HEK293T (cell line): ENCODE measurements around the gene TGFBR1.

ENCODE experiments used
- ARNT ChIP-seq: fragments of 450-650 bp; IDR thresholded peaks from 2 replicates; pipeline ENCODE4 v1.6.1; 2017; ENCODE audit warnings: mild to moderate bottlenecking
- BHLHE40 ChIP-seq: fragments of 450-650 bp; IDR thresholded peaks from 2 replicates; pipeline ENCODE4 v1.6.1; 2016; ENCODE audit warnings: mild to moderate bottlenecking, moderate library complexity, borderline replicate concordance
- ELF4 ChIP-seq: fragments of 450-650 bp; IDR thresholded peaks from 2 replicates; pipeline ENCODE4 v1.6.1; 2017; ENCODE audit warnings: antibody characterized with exemption
- FOXA1 ChIP-seq: fragments of 450-650 bp; IDR thresholded peaks from 2 replicates; pipeline ENCODE4 v1.6.1; 2016; ENCODE audit warnings: mild to moderate bottlenecking
- FOXM1 ChIP-seq: fragments of 450-650 bp; IDR thresholded peaks from 2 replicates; pipeline ENCODE4 v1.6.1; 2017; ENCODE audit warnings: mild to moderate bottlenecking, borderline replicate concordance
- SP1 ChIP-seq: fragments of 450-650 bp; IDR thresholded peaks from 2 replicates; pipeline ENCODE4 v1.6.1; 2017
- SUZ12 ChIP-seq: fragments of 450-650 bp; IDR thresholded peaks from 2 replicates; pipeline ENCODE4 v1.6.1; 2016; ENCODE audit warnings: mild to moderate bottlenecking
- ZNF384 ChIP-seq: fragments of 450-650 bp; IDR thresholded peaks from 2 replicates; pipeline ENCODE4 v1.6.1; 2016

- TF ChIP-seq FOXM1 (no peak), BHLHE40 (no peak), ZNF384 (no peak), ARNT (no peak), SUZ12 (no peak), ELF4 (no peak), FOXA1 (no peak), SP1 (no peak)
Measured at GRCh38 chr9:99129091-99129490, 24.2 kb downstream of the TGFBR1 start.
